Frontal cortex (tissue), 4 donors: ENCODE results near the gene BBS9. TPM values are rescaled to one million over a fixed set of nuclear protein-coding genes. Genes with fewer than 3 reads are reported as not detected.
"Not testable (repeated sequence)": the region's sequence is repeated elsewhere in the genome, so short reads cannot be mapped to it uniquely, and the experiment has no call there.

Source experiments
- DNase-seq, 2 donors: peaks; one replicate each; pipeline ENCODE4 v3.0.0; 2012; ENCODE audit warnings: low spot score in 2 of 2
- FAIRE-seq: peaks from 2 replicates; lab custom pipeline; 2012; peaks lifted over from hg19 to GRCh38; lab: Jason Lieb, UNC
- total RNA-seq: library from RNA; depleted of rRNA; stranded (reverse); fragments of >200 nt; gene quantifications from one replicate; pipeline ENCODE4 v1.2.3, GENCODE V29; 2014
- donor health status: control.
- donor health status: control.
- donor health status: control.

Gene BBS9
- total RNA-seq, 1 donor from 2014 or later: 91.3 TPM

GRCh38 chr7:33527008-33527407 lies 397.6 kb downstream of the BBS9 start:
- not testable (repeated sequence) for DNase-seq, FAIRE-seq

DNA sequence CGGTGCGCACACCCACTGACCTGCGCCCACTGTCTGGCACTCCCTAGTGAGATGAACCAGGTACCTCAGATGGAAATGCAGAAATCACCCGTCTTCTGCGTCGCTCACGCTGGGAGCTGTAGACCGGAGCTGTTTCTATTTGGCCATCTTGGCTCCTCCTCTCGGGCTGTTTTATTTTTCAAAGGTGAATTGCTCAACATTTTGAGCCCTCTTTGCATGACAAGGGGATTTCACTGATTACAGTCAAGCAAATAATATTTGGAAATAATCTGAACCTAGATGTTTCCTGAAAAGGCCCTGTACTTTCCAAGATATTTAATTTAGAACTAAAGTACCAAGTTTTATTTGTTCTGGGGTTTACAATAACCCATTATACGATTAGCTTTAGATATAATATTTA lies 398.2 kb downstream of the BBS9 start:
- not testable (repeated sequence) for FAIRE-seq, DNase-seq

- FAIRE-seq: no peak
These were observed 399.7 kb downstream of the BBS9 start for GRCh38 chr7:33529070-33529469.

GRCh38 chr7:33530664-33531063 lies 401.3 kb downstream of the BBS9 start:
- DNase-seq (no peak), FAIRE-seq (no peak)

More at GRCh38 chr7:33529070-33529469, 399.7 kb downstream of the BBS9 start:
- DNase-seq: no peak

GRCh38 chr7:33531888-33532287 lies 402.5 kb downstream of the BBS9 start:
- DNase-seq: no peak
- no peak for FAIRE-seq

DNA sequence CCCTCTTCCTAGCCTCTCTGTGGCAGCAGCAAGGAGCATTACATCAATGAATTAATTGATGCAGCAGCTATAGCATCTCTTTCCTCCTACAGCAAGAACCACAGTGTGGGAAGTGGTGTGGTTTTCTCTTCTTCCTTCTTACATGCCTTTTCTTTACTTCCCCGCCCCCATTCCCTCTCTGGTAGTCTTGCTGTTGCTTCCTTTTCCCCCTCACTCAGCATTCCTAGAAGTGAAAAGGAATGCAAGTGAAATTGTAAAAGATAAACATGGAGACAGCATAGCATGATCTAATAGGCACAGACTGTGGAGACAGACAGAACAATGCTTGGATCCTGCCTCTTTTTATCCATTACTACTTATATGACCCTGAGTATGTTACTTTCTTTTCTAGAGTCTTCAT lies 405.5 kb downstream of the BBS9 start:
- DNase-seq (no peak), FAIRE-seq (no peak)

- no peak for FAIRE-seq
- DNase-seq: no peak
These were observed 406.6 kb downstream of the BBS9 start for GRCh38 chr7:33535989-33536388.

DNA sequence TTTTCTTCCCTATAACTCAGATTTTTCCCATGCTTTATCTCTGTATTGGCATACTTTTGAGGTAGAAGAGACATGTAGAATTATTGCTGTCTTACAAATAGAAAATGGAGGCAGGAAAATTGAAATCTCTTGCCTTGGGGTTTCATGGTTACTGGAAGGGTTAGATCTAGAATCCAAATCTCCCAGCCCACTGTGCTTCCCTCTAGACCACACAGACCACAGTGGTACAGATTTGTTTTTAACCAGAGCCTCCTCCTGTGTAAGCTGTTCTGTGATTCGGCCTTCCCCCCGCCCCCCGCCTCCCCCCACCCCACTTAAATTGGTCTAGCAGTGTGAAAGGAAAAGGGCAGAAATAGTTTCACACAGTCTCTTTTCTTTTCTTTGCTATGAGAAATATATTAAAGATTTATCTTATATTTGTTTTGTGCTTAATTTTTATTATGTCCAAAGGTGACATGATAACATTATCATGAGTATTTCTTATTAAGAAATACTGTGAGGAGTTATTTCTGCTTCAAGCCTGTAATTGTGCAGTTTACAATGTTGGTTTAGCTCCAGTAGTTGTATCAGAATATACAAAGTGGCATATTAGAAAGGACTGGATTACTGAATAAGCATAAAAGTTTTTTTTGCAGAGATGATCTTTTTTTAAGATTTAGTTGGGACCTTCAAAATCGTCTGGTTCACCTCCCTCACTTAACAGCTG lies 407.2 kb downstream of the BBS9 start:
- DNase-seq (no peak), FAIRE-seq (no peak)

- no peak for FAIRE-seq
These were observed 407.7 kb downstream of the BBS9 start for GRCh38 chr7:33537104-33537477.

GRCh38 chr7:33539198-33539597 lies 409.8 kb downstream of the BBS9 start:
- FAIRE-seq: no peak
- DNase-seq: no peak

More at GRCh38 chr7:33537104-33537477, 407.7 kb downstream of the BBS9 start:
- DNase-seq: no peak

GRCh38 chr7:33539659-33540400 lies 410.5 kb downstream of the BBS9 start:
- no peak for FAIRE-seq
- no peak for DNase-seq

- FAIRE-seq: no peak
- no peak for DNase-seq
These were observed 418.5 kb downstream of the BBS9 start for GRCh38 chr7:33547880-33548279.

GRCh38 chr7:33550363-33550762 lies 421.0 kb downstream of the BBS9 start:
- DNase-seq (no peak), FAIRE-seq (peak; percentile 61)

DNA sequence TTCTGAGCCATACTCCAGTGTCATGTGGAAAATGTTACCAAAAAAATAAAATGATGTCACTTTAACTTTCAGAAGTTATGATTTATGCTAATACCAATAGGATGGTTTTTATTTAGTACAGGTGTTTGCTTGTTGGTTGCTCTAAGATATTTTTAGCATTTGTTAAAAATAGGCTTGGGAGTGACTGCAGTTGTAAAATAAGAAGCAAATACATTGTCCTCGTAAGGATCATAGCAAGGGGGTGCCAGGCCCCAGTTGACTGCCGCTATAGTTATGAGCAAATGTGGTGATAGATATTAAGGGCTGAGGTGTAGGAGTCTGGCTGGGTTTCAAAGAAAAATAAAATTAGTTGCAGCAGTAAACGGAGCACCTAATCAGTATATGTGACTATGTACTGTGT lies 421.6 kb downstream of the BBS9 start:
- DNase-seq (no peak), FAIRE-seq (no peak)

DNA sequence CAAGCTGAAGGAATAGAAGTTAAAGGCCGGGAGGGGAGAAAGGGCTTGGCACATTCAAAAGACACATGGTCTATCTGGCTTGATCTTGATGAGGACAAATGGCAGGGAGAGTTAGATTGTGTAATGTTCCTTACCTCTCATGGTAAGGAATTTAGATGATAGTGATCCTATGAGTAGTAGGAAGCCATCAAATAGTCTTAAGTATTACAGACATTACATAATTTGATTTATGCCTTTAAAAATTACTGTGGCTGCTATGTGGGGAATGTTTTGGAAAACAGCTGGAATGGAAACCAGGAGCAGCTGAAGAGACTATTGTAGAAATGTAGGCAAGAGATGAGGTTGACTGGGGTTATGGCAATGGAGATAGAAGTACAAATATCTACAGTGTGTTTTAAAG lies 424.7 kb downstream of the BBS9 start:
- DNase-seq: no peak
- FAIRE-seq: no peak

DNA sequence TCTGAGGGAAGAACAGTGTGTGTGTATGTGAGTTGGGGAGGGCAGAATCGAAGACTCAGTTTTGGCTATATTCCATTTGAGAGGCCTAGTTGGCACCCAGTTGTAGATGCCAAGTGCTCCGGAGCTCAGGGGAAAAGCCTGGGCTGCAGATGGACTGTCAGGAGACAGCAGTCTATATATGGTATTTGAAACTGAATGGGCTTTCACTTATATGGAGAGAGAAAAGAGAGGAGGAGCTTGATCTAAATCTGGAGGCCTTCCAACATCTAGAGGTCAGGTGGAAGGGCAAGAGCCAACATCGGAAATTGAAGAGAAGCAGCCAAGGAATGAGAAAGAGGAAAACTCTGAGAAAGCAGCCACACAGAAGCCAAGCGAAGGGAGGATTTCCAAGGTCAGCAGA lies 425.2 kb downstream of the BBS9 start:
- DNase-seq: no peak
- FAIRE-seq: no peak

DNA sequence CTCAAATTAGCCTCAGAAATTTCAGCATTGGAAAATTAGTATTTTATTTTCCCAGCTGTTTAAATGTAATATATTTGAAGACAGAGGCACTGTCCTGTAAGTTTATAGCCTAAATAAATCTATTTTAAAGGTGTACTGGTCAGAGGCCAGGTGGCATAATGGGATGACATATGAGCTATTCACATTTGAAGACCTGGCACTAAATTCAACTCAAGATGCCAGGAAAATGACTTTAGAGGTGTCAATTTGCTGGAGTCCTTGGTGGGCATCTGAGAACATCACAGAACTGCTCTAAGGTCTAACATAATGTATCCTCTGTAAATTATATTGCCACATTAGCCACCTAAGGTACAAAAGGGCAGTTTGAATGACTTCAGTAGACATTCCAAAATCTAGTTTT lies 427.1 kb downstream of the BBS9 start:
- FAIRE-seq (no peak), DNase-seq (no peak)

DNA sequence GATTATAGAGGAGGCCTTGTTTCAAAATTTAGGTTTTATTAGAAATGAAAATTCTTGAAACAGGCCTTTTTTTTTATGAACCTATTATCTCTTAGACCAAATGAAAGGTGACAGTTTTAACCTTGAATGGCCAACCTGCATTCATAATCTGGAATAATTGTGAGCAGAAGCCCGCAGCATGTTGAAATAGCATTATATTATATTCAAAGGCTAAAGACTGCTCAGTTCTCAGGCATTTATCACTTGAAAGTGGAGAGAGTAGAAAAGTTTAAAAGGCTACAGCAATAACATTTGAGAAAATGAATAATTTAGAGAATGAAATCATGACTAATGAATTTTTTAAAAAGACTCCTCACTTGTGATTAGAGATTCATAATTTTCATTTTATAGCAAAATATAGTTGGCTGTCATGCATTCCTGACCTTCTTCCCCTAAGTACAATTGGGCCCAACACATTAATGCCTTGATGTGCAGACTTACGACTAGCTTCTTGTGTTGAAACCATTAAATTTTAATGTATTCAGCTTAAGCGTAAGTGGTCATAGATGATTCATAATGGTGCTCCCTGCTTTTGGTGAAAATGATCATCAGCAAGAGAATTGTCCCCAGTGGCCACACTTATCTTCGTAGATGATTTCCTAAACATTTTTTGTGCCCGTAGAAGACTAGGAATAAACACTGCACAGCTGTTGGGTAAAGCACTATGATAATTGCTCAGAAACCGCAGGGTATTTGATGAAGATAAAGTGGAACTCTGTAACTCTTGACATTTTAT lies 429.4 kb downstream of the BBS9 start:
- no peak for DNase-seq

DNA sequence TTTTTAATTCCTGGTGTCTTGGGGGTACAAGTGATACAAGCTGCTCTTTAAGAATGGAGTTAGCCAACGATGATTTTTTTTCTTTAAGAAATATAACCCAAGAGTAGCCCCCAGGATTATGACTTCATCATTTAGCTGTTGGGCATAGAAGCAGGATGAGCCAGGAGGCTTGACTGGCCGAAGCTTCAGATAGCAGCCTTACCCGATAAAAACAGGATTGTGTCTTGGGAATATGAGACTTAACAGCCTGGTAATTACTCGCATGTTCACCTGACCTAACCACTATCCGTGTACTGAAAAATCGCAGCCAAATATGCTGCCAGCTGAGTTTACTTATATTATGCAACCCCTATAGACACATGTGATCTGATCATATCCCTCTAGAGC lies 430.0 kb downstream of the BBS9 start:
- DNase-seq: no peak
- no peak for FAIRE-seq

More for the DNA sequence above, 429.4 kb downstream of the BBS9 start:
- no peak for FAIRE-seq

DNA sequence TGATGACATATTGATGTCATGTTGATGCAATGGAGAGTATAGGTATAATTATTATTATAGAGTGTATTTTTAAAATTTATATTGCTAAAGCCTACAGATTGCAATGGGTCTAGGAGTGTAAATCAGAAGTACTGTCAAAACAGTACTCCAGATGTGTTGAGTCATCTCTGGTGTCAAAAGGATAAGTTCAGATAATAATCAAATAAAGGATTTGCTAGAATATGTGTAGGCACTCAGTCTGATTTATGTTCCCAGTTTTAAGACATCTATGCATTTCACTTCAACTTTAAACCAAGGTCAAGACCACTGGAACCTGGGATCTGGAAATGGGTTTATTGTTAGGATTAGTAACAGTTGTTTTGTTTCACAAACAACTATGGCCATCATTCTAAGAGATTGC lies 433.6 kb downstream of the BBS9 start:
- FAIRE-seq (no peak), DNase-seq (no peak)

DNA sequence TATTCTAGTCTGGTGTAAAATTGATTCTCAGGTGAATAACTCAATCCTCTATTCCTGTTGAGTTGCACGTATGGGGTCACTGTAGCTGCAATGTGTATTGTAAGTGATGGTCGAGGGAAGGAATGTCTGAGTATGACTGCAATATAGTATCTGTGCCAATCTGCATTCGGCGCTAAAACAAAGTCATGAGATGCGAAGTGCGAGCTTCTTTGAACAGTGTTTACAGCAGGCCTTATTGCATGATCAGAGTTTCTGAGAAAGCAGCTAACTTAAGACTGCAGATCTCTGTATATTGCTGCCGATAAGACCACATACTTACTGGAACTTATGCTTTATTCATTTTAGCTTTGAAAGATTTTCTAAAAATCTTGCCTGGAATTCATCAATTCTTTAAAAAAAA lies 434.3 kb downstream of the BBS9 start:
- DNase-seq: no peak
- no peak for FAIRE-seq
